OCI-LY7 (cell line): Measurements from ENCODE around the gene BTF3.

Source experiments
- EZH2phosphoT487 ChIP-seq: fragments of 200-600 bp; sonication (generic); IDR thresholded peaks from 2 replicates; pipeline ENCODE4 v1.6.1; 2018; ENCODE audit warnings: low read depth, borderline replicate concordance, mild to moderate bottlenecking, mixed run types, antibody characterized with exemption, low read length, moderate library complexity, mixed read lengths
- TF ChIP-seq, protein P1 (sequence below): fragments of 200-600 bp; sonication (generic); conservative IDR thresholded peaks from 2 replicates; pipeline ENCODE4 v1.5.1; 2014; ENCODE audit warnings: mild to moderate bottlenecking, antibody characterized with exemption, low read length, moderate library complexity, mixed read lengths

DNA sequence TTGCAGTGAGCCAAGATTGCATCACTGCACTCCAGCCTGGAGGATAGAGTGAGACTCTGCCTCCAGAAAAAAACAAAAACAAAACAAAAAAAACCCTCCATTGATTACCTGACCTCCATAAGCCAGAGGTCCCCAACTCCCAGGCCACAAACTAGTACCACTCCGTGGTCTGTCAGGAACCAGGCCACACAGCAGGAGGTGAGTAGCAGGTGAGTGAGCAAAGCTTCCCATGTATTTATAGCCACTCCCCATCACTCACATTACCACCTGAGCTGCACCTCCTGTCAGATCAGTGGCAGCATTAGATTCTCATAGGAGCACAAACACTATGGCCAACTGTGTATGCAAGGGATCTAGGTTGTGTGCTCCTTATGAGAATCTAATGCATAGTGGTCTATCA, 13.7 kb upstream of the BTF3 start:
- TF ChIP-seq, protein P1, sequence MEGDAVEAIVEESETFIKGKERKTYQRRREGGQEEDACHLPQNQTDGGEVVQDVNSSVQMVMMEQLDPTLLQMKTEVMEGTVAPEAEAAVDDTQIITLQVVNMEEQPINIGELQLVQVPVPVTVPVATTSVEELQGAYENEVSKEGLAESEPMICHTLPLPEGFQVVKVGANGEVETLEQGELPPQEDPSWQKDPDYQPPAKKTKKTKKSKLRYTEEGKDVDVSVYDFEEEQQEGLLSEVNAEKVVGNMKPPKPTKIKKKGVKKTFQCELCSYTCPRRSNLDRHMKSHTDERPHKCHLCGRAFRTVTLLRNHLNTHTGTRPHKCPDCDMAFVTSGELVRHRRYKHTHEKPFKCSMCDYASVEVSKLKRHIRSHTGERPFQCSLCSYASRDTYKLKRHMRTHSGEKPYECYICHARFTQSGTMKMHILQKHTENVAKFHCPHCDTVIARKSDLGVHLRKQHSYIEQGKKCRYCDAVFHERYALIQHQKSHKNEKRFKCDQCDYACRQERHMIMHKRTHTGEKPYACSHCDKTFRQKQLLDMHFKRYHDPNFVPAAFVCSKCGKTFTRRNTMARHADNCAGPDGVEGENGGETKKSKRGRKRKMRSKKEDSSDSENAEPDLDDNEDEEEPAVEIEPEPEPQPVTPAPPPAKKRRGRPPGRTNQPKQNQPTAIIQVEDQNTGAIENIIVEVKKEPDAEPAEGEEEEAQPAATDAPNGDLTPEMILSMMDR, result no peak
- TF ChIP-seq EZH2phosphoT487, result no peak
